GM21576 (cell line): ENCODE data around the gene RAB22A.
A peak's percentile ranks its signal among the peaks of the same experiment; 100 is the strongest.

ENCODE experiments used
- ATAC-seq: cut with Tn5 transposase; IDR thresholded peaks from one replicate; pipeline ENCODE4 v1.9.1; 2021; ENCODE audit warnings: mild to moderate bottlenecking, moderate library complexity; ENCODE audit not compliant: unreplicated experiment

RAB22A gene, protein sequence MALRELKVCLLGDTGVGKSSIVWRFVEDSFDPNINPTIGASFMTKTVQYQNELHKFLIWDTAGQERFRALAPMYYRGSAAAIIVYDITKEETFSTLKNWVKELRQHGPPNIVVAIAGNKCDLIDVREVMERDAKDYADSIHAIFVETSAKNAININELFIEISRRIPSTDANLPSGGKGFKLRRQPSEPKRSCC

DNA sequence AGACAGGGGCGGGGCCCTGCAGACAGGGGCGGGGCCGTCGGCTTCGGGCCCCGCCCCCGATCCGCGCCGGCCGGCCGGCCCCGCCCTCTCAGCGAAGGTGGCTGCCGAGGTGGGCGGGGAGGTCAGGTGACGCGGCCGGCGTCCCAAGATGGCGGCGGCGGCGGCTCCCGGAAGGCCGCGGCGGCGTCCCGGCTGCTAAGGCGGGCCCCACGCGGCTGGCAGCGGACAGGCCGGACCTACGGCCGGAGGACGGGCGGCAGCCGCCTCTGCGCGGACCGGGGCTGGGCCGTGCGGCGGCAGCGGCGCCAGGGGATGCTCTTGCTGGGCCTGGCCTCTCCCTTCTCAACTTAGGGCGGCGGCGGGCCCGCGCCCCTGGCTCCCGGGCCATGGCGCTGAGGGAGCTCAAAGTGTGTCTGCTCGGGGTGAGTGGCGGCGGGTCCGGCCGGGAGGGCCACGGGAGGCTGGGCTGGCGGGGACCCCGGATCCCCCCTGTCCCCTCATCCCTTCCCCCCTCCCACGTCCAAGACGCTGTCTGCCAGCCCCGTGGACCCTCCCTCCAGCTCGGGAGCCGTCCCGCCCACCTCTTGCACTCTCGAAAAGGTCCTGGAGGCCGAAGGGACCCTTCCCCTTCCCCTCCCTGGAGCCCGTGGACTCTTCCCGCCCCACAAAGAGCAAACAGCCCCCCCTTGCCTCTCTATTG lies at the start of gene RAB22A:
TSS of gene RAB22A (plus strand) at position 125 of the 700 bp plus-strand sequence. CDS start at position 387, 262 bp downstream.
- ATAC-seq: peak; percentile 64

DNA sequence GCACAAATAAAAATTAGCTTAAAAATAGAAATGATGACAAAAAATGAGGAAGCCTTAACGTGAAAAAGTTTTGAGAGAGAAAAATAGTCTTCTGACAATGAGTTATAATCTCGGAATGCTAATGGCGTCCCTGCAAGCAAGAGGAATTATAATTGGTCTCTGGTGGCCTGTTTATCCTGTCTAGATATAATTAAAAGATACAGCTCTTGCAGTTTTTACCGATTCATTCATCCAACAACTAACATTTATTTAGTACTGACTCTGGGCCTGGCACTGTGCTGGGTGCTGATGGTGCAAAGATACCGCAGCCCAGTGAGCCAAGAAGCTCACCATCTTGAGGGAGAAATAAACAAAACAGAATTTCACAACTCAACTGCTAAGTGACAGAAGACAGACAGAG lies 49.5 kb upstream of the RAB22A start:
- no peak for ATAC-seq

DNA sequence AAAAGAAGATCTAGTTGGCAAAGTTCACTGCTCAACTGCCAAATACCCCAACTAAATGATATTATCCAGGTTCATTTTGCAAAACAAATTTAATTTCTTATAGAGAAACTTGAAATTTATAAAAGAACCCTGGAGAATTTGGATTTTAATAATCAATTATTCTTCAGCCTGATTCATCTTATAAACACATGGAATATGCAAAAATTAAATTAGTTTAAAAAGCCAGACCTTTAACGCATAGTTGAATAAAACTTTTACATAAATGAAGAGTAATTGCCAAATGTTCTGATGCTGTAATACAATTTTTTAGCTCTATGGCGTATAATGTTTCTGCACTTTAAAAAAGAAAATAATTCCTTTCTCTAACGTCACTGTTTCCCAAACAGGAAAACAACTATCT lies 47.9 kb upstream of the RAB22A start:
- no peak for ATAC-seq

DNA sequence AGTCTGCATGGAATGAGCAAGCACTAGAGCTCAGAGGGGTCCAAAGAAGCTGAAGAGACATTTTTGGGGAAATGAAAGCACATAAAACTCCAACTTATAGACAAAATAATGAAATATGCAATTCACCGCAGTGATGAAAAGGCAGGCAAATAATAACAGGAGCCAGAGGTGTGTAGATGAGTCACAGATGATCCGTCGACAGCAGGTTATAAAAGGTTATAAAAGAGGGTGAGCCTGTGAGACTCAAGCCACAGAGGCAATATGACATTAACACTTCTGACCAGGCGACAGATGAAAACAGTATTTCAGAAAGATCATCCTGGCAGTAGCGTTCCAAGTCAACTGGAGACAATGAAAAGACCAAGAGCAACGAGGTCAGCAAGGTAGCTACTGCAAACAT lies 45.2 kb upstream of the RAB22A start:
- ATAC-seq: no peak

DNA sequence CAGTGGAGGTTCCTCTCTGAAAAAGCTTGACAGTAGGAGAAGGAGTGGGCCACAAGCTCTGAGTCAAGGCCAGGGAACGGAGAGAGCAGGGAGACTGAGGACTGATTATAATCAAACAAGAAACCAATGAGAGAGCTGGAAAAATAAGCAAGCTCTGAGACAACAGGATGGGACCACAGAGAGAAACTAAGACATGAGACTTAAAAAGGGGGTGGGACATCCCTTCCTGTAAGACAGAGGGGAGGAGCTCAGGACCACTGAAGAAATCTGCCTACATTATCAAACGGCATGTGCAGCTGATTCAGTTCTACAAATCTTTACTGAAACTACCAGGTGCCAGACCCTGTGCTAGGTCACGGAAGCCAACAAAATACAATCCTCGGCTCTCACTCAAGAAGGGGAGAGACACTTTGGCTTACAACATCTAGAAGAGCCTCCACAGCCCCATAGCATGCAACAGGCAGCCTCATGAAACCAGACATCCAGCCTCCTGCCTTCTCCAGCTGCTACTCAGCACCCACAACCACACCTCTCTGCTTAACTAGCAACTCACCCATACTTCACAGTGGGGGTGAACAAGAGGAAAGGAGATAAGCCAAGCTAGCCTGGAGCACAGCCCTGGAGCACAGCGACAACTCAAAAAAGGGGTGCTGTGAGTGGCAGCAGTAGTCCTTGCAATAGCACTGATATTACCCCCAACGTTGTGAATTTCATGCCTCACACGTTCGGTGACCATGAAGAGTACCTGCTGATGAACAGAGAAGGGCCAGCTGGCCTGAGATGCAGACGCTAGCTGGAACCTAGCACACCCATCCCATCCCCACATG lies 41.9 kb upstream of the RAB22A start:
- no peak for ATAC-seq

DNA sequence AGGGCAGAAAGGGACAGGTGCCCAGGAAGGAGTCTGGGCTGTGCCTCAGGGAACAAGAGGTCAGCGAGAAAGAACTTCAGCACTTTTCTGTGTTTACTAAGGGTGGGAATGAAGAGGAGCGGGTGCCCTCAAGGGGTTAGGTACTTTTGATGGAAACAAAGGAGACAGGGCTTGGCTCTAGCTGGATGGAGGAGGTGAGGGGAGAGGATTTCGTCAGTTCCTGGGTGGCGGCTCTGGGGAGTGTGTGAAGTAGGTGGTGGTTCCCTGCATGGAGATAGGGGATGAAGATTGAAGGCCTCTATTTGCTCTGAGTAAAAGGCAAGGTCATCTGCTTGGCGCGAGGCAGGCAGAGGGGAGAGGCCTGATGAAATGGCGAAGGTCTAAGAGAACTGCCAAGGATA lies 41.1 kb upstream of the RAB22A start:
- no peak for ATAC-seq

DNA sequence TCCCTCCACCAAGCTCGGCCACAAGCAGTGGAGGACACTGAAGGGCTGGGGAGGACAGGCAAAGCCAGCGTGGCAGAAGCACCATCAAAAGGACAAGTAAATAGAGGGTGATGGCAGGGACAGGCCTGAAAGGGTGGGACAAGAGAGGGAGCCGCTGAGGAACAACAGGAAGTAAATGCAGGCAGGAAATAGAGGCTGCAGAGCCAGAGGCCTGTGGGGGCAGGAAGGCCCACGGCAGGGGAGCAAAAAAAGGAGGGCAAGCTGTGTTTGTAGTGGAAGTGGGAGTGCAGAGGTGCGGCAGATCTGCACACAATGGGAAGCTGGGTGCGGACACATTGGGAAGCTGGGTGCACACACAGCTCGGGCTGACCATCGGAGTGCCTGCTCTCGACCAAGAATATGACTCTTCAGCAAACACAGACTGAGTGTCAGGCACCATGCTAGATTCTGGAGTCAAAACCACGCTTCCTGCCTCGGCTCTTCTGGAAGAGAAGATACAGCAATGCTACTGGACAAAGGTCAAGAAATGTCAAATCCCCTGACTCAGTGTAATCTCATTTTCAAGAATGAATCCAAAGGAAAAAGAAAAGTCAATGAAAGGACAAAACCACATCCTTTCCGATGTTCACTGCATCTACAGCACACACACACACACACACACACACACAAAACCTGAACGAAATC lies 40.4 kb upstream of the RAB22A start:
- ATAC-seq: no peak

DNA sequence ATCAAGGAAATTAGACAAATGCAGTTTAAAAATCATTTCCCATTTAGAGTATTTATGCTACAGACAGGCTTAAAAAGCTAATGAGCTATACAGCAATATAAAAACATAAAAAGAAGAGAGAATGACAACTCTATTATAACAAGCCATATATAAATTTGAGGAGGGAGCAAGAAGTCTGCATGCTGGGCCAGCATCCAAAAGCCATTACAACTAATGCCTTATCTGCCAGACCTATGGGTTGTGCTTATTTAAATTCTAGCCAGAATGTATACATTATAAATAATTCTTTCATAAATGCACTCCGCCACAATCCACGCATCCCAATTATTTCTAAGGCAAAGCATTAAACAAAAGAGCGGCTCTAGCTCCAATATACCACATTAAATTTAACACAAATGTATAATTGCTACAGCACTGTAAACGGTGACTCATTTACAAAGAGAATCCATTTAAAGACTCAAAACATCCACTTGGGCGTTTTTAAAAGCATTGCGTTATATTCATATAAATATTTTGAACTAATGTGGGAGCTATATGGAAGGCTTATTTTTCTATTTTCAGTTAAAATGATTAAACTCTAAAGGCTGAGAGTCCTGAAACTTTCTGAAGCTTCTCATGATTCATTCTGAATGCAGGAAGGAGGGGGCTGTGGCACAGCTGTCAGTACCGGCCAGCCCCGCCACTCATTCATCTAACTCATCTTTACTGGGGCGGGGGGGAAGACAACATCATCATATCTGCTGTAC lies 37.7 kb upstream of the RAB22A start:
- ATAC-seq: no peak

DNA sequence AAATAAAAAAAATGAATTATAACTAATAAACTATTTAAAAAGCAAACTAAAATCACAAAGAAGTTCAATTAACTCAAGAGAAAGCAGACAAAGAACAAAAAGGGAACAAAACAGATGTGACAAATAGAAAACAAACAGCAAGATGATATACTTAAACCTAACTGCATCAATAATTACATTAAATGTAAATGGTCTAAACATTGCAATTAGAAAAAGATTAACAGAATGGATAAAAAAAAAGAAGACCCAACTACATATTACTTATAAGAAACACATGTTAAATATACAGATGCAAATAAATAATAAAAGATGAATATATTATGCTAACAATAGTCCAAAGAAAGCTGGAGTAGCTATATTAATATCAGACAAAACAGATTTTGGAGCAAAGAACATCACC lies 35.1 kb upstream of the RAB22A start:
- no peak for ATAC-seq

DNA sequence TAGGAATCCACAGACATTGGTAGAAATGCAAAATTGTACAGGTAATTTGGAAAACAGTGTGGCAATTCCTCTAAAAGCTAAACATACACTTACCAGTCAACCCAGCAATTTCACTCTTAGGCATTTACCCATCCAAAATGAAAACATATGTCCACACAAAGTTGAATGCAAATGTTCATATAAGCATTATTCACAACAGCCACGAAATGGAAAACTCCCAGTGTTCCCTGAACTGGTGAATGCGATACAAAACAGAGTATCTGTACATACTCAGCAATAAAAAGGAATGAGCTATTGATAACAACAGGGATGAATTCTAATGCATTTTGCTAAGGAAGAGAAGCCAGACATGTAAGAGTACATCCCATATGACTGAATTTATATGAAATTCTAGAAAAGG lies 32.4 kb upstream of the RAB22A start:
- no peak for ATAC-seq

DNA sequence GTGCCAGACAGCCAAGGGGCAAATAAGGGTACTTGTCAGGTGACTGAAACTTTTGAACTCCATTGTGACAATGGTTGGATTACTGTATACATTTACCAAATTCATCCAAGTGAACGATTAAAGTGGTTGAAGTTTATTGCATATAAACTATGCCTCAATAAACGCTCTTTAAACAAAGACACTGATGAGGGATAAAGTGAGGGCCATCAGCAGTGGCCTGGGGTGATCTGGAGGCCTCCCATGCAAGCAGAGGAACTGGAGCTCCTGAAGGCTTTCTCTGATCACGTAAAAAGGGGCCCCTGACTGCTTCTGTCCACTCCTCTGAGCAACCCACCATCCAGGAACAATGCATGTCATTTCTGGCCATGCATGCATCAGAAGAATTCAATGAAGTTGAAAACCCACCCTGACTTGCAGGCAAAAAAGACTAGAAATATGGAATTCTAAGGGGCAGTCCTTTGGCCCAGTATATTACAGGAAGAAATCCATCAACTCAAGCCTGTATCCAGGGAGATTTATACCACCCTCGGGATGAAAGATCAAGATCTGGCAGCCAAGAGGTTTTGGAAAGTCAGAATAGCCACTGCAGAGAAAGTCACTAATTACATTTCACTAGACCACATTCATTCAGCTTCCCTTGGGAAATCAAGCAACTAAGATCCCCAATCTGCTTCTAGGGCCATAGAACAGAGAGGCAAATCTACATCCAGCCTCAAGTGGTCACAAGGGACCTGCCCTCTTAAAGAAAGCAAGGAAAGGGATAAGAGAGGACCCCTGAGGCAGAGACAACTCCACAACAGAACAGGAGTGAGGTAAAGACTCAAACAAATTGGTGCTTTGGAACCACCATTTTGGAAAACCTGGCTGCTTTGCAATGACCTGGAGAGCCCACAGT lies 31.7 kb upstream of the RAB22A start:
- ATAC-seq: no peak

DNA sequence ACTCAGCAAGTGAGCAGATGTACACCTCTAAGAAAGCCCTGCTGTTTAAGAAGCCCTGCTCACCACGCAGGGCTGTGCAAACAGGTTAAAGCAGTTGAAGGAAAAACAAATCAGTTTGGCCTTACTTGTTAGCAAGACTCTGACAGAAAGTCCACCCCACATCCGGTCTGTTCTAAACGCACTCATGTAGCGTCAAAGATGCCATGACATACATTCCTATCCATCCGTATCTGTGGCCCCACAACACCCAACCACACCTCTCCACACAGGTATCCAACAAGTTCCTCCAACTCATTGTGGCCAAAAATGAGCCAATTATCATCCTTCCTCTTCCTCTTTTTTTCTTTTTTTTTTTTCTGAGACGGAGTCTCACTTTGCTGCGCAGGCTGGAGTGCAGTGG lies 22.8 kb upstream of the RAB22A start:
- ATAC-seq: no peak

DNA sequence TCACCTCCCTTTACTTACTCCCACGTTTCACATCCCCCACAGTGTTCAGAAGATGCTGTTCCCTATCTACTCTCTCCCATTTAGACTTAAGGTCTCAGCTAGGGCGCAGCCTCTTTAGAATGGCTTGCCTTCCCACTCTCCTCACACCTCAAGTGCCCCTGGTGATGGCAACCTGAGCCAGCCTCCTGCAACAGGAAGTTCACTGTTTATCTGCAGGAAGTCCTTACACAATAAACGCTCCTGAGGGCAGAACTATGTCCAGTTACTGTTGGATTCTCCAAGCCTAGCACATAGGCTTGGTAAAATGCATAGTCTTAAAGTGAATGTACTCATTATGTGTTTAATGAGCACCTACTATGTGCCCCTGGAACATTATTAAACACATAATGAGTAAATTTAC lies 21.9 kb upstream of the RAB22A start:
- no peak for ATAC-seq

DNA sequence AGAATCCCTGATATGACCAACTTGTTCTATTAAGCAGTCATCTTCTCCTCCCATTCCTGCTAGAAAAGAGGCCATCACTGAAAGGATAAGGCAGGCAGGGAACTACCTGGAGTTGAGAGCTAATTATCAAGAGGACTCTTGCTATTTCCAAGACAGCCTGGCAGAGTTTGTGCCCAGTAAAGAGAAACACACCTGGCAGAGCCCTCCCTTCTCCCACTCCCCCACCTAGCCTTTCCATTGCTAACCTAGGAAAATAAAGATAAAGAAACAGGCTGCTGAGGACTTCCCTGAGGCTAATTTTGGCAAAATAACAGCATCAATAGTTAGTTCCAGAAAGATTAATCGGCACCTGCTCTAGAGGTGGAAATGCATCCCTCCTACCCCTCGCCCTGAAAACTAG lies 20.4 kb upstream of the RAB22A start:
- no peak for ATAC-seq

DNA sequence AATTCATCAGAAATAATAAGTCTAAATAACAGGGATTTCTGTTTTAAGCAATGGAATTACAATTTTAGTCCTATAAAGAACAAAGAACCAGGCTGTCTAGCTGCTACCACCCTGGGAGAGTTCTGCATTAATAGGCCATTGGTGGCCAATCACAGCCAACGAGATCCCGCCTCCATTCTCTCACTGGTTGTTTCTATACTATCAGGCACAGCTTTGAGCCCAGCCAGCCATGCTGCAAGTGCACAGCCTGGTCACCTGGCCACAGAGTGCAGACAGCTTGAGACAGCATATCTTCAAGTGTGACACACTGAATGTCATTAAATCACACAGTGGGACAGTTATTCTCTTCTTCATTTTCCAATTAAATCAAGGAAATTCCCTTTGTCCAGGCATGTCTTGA lies 16.1 kb upstream of the RAB22A start:
- no peak for ATAC-seq

DNA sequence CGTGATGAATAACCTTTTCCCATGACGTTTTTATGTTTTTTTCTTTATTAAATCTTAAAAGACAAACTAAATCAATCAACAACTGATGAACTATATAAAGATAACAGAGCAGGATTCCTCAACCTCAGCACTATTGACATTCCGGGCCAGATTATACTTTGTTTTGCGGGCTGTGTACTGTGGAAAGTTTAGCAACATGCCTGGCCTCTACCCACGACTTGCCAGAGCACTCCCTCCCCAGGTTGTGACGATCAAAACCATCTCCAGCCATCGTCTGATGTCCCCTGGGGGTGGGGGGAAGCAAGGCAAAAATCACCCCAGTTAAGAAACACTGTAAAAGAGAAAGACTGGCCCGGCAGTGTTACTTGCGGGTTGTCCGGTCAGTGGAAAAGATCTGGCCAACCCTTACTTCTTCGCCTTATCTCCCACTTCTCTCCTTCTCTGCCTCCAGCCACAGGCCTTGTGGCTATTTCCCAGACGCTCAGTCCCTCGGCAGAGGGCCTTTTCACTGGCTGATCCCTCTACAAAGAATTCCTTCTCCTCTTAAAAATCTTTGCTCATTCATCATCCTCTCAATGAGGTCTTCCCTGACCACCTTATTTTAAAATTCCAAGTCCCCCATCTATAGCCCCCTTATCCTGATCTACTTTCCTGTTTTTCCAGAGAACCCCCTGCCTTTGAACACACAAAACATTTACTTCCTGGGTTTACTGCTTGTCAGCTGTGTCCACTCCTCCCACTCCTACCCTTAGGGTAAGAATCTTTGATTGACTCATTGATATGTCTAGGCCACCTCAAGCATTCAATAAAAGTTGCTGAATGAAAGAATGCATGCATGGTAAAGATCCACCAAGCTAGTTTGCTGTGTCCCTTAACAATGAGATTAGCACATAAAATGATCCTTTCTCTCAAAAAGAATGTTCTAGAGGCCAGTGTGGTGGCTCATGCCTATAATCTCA lies 14.7 kb upstream of the RAB22A start:
- ATAC-seq: no peak

DNA sequence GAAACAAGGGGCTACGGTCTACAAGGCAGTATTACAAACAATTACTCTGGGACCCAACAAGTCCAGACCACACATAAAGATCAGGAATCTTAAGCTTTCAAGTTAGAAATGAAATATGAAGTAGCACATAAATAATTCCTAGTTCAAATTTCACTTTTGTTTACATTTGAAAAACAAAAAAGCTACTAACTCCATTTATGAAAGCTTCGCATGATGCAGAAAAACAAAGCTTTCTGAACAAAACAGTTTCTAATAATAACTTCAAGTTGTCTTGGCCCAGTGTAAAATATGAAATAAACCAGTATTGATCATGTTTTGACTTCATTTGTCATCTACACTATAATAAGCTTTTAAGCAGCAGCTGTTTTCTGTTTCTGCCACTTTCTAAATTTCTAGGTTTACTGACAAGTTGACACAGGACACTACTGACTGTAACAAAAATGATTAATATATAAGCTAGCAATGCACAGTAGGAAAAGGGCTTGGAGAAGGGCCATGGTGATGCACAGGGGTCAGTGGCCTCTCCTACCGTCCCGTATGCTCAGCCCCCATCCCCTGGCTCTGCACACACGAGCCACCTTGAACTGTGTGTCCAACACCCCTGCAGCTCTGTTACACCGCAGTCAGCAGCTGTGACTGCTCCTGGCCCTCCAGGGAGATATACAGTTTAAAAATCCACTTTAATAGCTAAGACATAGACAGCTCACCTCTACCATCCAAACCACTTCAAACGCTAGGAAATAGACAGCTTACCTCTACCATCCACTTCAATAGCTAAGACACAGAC lies 13.3 kb upstream of the RAB22A start:
- ATAC-seq: no peak

DNA sequence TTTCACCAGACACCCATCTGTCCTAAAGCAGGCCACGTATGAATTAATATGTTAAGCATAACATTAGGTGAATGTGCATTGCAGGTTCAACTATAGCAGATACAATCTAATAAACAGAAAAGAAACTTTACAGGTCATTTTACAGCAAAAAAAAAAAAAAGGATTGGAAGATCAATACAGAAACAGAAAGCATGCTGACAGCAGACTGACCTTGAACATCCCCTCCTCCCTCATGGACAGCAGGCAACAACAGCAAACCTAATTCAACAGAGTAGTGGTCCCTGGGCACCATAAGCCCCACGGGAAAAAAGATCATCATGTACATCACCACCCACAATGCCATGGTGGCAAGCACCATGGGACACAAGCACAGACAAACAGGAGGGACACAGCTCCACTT lies 12.1 kb upstream of the RAB22A start:
- no peak for ATAC-seq
